Uterus (tissue), 2 donors: Measurements from ENCODE around the gene AGXT.

Experiments used
- POLR2A ChIP-seq, 2 donors: fragments of 450-650 bp; IDR thresholded peaks; one replicate each; pipeline ENCODE4 v1.6.1; 2016; ENCODE audit warnings: antibody characterized with exemption in 2 of 2, mild to moderate bottlenecking in 1 of 2, moderate library complexity in 1 of 2
- TF ChIP-seq, protein P1 (sequence below), 4 experiments: fragments of 200-600 bp in 2 of 4; fragments of 450-650 bp in 2 of 4; sonication (generic) in 2 of 4; IDR thresholded peaks; one replicate each; pipeline ENCODE4 v1.5.1; 2016 to 2019; ENCODE audit warnings: antibody characterized with exemption in 4 of 4, mild to moderate bottlenecking in 2 of 4, moderate library complexity in 1 of 4

DNA sequence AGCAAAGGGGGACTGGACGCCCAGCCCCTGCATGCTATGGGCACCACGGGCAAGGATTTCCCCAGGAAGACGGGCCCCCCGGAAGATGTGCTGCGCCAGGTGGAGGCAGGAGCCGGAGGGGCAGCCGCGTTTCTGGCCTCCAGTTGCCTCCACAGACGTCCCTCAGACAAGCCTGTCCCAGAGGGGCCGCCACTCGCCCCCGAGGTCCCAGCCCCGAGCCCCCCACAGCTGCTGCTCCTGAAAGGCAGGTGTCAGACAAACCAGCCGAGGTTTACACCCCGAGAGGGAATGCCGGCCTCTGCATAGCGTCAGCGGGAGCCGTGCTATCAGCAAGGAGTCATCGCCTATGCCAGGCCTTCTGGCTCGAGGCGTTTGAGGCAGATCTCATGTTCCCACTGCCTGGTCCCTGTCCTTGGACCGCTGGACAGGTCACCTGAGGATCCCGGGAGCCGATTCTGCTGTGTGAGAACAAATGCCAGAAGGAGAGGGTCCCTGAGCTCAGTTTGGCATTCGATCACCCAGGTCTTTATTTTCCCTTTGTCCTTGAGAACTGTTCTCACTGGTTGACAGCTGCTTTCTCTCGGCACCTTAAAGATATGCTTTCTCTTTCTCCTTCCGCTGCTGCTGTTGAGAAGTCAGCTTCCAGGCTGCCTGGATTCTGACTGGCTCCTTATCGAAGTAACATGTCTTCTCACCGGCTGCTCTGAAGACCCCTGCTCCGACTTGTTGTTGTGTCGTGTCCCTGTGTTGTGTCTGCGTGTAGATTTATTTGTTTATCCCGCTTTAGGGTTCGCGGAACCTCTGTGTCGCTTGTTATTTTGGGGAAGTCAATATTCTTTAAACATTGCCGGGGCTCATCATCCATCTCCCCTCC is 58.1 kb downstream of the AGXT start:
- no peak for TF ChIP-seq POLR2A (IDR thresholded peaks at IDR 0.05)
- TF ChIP-seq, protein P1, sequence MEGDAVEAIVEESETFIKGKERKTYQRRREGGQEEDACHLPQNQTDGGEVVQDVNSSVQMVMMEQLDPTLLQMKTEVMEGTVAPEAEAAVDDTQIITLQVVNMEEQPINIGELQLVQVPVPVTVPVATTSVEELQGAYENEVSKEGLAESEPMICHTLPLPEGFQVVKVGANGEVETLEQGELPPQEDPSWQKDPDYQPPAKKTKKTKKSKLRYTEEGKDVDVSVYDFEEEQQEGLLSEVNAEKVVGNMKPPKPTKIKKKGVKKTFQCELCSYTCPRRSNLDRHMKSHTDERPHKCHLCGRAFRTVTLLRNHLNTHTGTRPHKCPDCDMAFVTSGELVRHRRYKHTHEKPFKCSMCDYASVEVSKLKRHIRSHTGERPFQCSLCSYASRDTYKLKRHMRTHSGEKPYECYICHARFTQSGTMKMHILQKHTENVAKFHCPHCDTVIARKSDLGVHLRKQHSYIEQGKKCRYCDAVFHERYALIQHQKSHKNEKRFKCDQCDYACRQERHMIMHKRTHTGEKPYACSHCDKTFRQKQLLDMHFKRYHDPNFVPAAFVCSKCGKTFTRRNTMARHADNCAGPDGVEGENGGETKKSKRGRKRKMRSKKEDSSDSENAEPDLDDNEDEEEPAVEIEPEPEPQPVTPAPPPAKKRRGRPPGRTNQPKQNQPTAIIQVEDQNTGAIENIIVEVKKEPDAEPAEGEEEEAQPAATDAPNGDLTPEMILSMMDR (IDR thresholded peaks at IDR 0.05): no peak
